AG04450 (cell line): Measurements from ENCODE around the gene TAF8. TPM values are rescaled to one million over a fixed set of nuclear protein-coding genes. Genes with fewer than 3 reads are reported as not detected.

ENCODE experiments used
- CTCF ChIA-PET: fragments of 300-600, 350-600 bp; formaldehyde crosslinking; extraction: SDS; loops from one replicate; lab custom pipeline; 2022; ENCODE audit warnings: antibody characterized with exemption, inconsistent platforms; lab: Charles Lee
- POLR2A ChIA-PET: fragments of 350-600 bp; formaldehyde crosslinking; extraction: SDS; loops from one replicate; lab custom pipeline; 2021; ENCODE audit warnings: antibody characterized with exemption, inconsistent platforms; lab: Yijun Ruan, JAX
- DNase-seq: peaks from one replicate; pipeline ENCODE4 v3.0.0-alpha.2; 2011; ENCODE audit warnings: low read depth, low spot score
- H3K27ac ChIP-seq: one replicate; pipeline ENCODE4 v1.5.1; 2012; ENCODE audit warnings: low read depth, low read length, control low read depth
- H3K27me3 ChIP-seq: one replicate; pipeline ENCODE4 v1.6.0; 2012; ENCODE audit warnings: low read length; ENCODE audit not compliant: control insufficient read depth, insufficient read depth
- H3K4me3 ChIP-seq: 2 replicates; pipeline ENCODE4 v1.5.1; 2011; ENCODE audit warnings: mild to moderate bottlenecking, low read depth, low read length, control low read depth
- H3K9me3 ChIP-seq: 2 replicates; pipeline ENCODE4 v1.5.1; 2012; ENCODE audit warnings: low read length; ENCODE audit not compliant: control insufficient read depth, insufficient read depth
- polyA plus RNA-seq: library from polyadenylated mRNA; depleted of rRNA; stranded (reverse); fragments of >200 nt; gene quantifications from 2 replicates; pipeline ENCODE4 v1.2.3, GENCODE V29; 2011
- TF ChIP-seq, protein P1 (sequence below): IDR thresholded peaks from 2 replicates; pipeline ENCODE4 v1.5.1; 2011; ENCODE audit warnings: low read depth, low read length, control low read depth, inconsistent platforms

TAF8 gene
- polyA plus RNA-seq, 1 experiment = 14.6 TPM

DNA sequence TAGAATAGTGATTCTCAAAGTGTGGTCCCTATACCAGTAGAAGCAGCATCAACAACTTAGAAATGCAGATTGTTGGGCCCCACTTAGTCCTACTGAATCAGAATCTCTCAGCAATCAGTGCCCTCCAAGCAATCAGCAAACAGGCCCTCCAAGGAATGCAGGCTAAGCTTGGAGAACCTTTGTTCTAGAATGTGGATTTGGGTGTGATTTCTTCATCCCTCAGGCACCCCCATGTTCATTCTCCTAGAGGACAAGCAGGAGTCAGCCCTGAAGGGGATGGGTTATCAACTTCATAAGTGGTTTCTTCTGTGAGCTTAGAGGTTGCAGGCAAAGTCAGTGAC lies 40.5 kb upstream of the TAF8 start:
- POLR2A ChIA-PET = no interaction called here
- CTCF ChIA-PET = no interaction called here

DNA sequence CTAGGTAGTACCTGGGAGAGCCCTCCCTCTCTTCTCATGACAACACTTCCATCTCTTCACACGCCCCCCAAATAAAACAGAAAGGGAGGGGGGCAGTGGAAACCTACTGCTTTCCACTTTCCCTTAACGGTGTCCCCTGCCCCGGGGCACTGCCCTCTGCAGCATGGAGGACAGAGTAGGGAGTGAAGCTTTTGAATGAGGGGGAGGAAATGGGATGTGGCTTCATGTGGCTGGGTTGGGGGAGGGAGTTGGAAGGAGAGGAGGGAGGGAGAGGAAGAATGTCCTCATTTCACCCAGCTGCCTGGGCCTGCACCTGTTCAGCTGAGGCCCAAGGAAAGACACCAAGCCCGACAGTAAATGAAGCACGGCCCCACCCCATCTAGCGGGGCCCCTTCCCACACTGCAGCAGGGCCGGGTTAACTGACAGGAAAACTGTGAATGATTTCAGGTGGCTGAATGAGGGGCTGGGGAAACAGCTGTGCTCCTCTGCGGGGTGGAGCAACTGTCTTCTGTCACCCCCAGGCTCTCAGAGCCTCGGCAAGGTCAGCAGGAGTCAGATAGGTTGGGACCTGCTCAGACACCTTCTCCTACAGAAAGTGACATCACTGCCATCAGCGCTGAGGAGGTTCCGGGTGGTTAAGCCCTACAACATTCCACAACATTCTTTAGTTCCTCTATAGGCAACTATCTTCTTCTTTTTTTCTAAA lies 40.0 kb upstream of the TAF8 start:
- POLR2A ChIA-PET = no interaction called here
- H3K9me3 ChIP-seq = no peaks in the 10 kb centered on the region
- CTCF ChIA-PET = no interaction called here
- H3K27ac ChIP-seq = no peak overlapping the region
- TF ChIP-seq, protein P1, sequence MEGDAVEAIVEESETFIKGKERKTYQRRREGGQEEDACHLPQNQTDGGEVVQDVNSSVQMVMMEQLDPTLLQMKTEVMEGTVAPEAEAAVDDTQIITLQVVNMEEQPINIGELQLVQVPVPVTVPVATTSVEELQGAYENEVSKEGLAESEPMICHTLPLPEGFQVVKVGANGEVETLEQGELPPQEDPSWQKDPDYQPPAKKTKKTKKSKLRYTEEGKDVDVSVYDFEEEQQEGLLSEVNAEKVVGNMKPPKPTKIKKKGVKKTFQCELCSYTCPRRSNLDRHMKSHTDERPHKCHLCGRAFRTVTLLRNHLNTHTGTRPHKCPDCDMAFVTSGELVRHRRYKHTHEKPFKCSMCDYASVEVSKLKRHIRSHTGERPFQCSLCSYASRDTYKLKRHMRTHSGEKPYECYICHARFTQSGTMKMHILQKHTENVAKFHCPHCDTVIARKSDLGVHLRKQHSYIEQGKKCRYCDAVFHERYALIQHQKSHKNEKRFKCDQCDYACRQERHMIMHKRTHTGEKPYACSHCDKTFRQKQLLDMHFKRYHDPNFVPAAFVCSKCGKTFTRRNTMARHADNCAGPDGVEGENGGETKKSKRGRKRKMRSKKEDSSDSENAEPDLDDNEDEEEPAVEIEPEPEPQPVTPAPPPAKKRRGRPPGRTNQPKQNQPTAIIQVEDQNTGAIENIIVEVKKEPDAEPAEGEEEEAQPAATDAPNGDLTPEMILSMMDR = no peak
- no peaks in the 10 kb centered on the region for H3K27me3 ChIP-seq
- no peak overlapping the region for H3K4me3 ChIP-seq
- no peak for DNase-seq

More for the DNA sequence above, 40.5 kb upstream of the TAF8 start:
- Histone ChIP-seq H3K4me3 (no peak overlapping the region), H3K27ac (no peak overlapping the region), H3K27me3 (no peaks in the 10 kb centered on the region), H3K9me3 (no peaks in the 10 kb centered on the region)
- TF ChIP-seq, protein P1 = no peak
- no peak for DNase-seq

DNA sequence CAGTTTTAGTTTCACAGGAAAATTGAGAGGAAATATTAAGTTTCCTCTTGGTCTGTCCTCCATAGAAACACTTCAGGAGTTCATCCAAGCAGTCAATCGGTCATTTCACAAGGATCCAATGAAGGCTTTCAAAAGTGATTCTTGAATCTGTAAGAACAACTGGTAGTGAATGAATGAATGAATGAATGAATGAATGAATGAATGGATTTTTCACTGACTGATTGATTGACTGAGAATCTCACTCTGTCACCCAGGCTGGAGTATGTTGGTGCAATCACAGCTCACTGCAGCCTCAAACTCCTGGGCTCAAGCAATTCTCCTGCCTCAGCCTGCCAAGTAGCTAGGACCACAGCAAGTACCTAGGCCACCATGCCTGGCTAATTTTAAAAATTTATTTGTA lies 39.4 kb upstream of the TAF8 start:
- CTCF ChIA-PET = interaction anchor here (2.1 kb wide), 1 partner anchor 33 kb away, joined by 6 read pairs; no protein-coding TSS in a partner anchor
- no peaks in the 10 kb centered on the region for H3K27me3 ChIP-seq
- DNase-seq = no peak
- TF ChIP-seq, protein P1 = no peak
- H3K4me3 ChIP-seq = no peak overlapping the region
- POLR2A ChIA-PET = interaction anchor here (0.6 kb wide), 1 partner anchor 28 kb away, joined by 9 read pairs; no protein-coding TSS in a partner anchor
- no peak overlapping the region for H3K27ac ChIP-seq
- no peaks in the 10 kb centered on the region for H3K9me3 ChIP-seq

DNA sequence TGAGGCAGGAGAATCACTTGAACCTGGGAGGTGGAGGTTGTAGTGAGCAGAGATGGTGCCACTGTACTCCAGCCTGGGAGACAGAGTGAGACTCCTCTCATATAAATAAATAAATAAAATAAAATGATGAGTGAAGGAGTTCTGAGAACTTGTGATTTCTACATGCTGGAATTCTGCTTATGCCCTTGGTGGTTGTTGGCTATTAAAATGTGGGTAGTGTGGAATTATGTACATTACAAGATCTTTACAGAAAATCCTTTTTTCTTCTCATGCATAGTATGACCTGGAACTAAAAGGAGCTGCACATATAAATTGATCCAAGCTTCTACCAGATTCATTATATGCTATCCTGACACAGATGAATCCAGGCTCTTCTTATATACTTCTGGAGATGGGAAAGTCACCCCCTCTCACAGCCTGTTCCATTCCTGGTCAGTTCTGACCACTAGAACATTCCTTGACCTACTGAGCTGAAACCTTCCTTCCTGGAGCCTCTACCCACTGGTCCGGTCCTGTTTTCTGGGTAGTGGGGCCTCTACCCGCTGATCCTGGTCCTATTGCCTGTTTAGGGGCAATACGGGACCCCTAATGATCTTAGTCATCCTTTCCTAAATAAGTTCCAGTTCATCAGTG lies 37.7 kb upstream of the TAF8 start:
- CTCF ChIA-PET = interaction anchor here (1.7 to 2.1 kb wide), 3 partner anchors 32 to 211 kb away, joined by 5 to 6 read pairs (median 5); partner anchors contain the start of genes BYSL and MED20
- H3K27ac ChIP-seq = no peak overlapping the region
- no peak for DNase-seq
- no peaks in the 10 kb centered on the region for H3K27me3 ChIP-seq
- TF ChIP-seq, protein P1 = no peak
- no peak overlapping the region for H3K4me3 ChIP-seq
- no peaks in the 10 kb centered on the region for H3K9me3 ChIP-seq
- POLR2A ChIA-PET = interaction anchor here (0.5 kb wide), 1 partner anchor 25 kb away, joined by 4 read pairs; no protein-coding TSS in a partner anchor

DNA sequence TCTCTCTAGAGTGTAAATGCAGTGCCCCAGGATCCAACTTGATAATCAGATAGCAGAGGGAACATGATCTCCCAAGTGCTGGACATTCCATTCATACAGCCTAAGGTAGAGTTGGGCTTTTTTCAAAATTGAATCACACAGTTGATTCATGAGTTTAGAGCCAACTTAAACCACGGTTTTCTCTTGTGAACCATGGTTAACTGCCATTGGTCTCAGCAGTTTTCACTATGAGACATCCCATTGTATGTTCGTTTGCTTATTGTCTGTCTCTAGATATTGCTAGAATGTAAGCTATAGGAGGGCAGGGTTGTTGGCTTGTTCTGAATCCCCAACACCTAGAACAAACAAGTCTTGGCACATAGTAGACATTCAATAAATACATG lies 37.2 kb upstream of the TAF8 start:
- Histone ChIP-seq H3K27me3 (no peaks in the 10 kb centered on the region), H3K4me3 (no peak overlapping the region), H3K9me3 (no peaks in the 10 kb centered on the region), H3K27ac (no peak overlapping the region)
- CTCF ChIA-PET = interaction anchor here (1.8 to 2.1 kb wide), 2 partner anchors 31 to 92 kb away, joined by 5 to 6 read pairs; partner anchors contain the start of genes BYSL and MED20
- no peak for DNase-seq
- POLR2A ChIA-PET = no interaction called here
- TF ChIP-seq, protein P1 = no peak
